GM19438 (cell line): Measurements from ENCODE around the gene SLC66A3.

Source experiments
- ATAC-seq: cut with Tn5 transposase; IDR thresholded peaks from one replicate; pipeline ENCODE4 v1.9.1; 2021; ENCODE audit warnings: low read depth; ENCODE audit not compliant: unreplicated experiment

The SLC66A3 gene

GRCh38 chr2:11208083-11208482, 52.8 kb downstream of the SLC66A3 start:
- no peak for ATAC-seq

DNA sequence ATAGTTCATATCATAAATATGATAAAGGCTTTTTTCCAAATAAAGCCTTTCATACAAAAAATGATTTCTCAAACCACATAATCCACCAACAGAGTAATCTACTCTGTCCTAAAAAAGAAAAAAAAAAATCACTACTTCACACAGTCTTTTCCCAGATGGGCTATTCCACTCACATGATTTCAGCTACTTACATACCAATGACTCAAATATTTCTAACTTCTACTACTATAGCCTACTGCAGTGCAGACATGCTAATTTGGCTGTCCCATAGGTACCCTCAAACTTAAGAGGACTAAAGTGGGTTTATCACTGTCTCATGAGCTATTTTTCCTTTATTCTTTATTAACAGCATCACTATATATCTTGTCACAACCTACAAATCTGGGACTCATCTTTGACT, 57.4 kb downstream of the SLC66A3 start:
- ATAC-seq: no peak

DNA sequence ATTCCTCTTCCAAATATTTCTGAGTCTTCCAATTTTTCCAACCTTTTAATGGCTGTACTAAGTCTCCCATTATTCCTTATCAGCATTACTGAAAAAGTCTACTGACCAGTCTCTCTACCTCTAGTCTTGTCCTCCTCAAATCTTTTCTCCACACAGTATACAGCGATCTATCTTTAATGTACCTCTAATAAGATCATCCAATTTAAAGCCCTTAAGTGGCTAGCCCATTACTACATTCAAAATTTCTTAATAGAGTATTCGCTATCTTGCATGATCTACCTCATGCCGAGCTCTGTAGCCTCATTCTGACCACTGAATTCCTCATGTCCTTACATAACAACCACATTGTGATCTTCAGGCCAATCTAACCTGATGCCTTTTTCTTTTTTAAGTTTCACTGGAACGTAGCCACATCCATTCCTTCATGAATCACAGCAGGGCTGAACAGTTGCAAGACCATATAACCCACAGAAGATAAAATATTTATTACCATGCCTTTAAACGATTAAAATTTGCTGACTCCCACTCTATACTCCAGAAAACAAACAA, 57.9 kb downstream of the SLC66A3 start:
- no peak for ATAC-seq

GRCh38 chr2:11213975-11214374, 58.7 kb downstream of the SLC66A3 start:
- ATAC-seq: no peak

DNA sequence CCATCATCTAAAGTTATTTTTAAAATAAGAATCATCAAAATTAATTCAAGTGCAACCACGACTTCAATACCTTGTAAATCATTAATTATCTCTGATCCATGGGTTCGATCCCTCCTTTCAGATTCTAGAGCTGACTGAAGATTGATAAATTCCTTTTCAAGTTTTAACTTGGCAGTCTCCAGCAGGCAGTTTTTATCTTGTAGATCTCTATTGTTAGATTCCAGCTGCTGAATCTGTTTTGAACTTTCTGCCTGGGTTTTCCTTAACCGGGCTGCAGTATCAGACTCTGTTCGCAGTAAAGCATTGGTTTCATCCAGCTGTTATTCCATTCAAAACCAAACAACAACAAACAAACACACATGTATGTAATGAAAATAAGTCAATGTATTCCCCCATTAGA, 59.5 kb downstream of the SLC66A3 start:
- no peak for ATAC-seq

- no peak for ATAC-seq
These were observed 60.1 kb downstream of the SLC66A3 start for GRCh38 chr2:11215407-11215806.

DNA sequence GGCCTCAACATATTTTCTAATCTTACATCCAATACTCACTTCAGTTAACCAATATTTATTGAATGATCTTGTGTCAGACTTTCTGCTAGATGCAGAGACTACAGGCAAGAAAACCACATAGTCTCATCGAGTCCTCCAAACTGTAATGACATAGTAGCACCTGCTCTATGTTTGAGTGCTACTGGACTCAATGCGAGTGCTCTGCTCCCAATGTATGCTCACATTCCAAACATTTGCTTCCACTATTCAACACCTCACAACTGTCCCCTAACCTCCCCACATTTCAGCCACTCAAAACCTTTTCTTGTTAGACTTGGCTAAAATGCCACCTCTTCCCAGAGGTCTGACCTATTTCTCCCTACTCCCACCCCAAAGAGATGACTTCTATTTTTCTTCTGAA, 65.2 kb downstream of the SLC66A3 start:
- no peak for ATAC-seq

DNA sequence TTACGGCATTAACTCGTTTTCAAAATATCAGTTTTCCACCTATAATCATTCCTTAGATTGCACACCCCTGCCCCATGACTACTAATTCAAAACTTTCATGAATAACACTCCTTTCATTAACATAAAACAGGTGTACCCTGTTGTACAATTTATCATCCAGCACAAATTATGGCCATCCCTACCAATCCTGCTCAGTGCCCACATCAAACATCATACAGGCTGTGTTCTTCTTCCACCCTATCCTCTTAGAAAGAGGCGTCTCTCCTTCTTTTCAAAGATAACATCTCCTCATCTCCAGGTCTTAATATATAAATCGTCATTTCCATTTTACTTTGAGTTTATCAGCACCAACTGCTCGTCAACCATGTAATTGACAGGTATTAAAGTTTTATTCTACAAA, 67.6 kb downstream of the SLC66A3 start:
- no peak for ATAC-seq

DNA sequence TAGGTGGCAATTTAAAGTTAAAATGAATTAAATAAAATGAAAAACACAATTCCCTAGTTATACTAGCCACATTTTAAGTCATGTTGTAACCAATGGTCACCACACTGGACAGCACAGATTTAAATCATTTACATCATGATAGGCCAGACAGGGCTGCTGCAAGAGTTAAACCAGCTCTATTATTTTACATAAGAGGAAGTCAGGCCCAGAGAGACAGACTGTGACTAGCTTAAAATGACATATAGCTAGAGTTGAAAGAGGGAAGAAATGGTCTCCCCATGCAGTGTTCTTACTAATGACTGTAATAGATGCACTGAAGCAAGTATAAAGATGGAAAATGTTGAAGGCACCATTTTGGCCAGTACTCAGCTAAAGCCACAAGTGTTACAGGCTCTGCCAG, 69.6 kb downstream of the SLC66A3 start:
- ATAC-seq: no peak

- ATAC-seq: no peak
These were observed 72.3 kb downstream of the SLC66A3 start for GRCh38 chr2:11227595-11227994.
